WI38 (cell line): ENCODE results near the gene MIS18BP1.

ENCODE experiments used
- H3K4me3 ChIP-seq: 2 replicates; pipeline ENCODE4 v1.5.1; 2011; ENCODE audit warnings: low read depth, mild to moderate bottlenecking, control low read depth, low read length
- TF ChIP-seq, protein P1 (sequence below): IDR thresholded peaks from 2 replicates; pipeline ENCODE4 v1.5.1; 2012; ENCODE audit warnings: low read depth, mild to moderate bottlenecking, control low read depth, low read length

Gene MIS18BP1

DNA sequence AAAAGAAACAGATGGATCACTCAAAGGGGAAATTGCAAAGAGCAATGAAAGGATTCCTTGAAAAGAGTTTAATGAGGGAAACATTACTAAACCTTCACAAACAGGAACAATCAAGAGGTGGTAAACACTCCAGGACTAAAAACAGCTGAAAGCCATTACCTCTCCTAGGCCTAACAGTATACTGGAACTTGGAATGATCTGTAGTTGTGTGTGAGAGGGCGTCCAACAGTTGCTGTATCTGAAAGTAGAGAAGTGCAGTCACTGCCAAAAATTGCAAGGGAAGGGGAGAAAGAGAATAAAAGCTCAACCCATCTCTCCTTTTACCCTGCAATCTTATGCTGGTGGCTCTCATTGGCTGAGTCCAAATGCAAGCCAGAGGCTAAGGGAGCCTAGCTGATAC, 17.0 kb upstream of the MIS18BP1 start:
- TF ChIP-seq, protein P1, sequence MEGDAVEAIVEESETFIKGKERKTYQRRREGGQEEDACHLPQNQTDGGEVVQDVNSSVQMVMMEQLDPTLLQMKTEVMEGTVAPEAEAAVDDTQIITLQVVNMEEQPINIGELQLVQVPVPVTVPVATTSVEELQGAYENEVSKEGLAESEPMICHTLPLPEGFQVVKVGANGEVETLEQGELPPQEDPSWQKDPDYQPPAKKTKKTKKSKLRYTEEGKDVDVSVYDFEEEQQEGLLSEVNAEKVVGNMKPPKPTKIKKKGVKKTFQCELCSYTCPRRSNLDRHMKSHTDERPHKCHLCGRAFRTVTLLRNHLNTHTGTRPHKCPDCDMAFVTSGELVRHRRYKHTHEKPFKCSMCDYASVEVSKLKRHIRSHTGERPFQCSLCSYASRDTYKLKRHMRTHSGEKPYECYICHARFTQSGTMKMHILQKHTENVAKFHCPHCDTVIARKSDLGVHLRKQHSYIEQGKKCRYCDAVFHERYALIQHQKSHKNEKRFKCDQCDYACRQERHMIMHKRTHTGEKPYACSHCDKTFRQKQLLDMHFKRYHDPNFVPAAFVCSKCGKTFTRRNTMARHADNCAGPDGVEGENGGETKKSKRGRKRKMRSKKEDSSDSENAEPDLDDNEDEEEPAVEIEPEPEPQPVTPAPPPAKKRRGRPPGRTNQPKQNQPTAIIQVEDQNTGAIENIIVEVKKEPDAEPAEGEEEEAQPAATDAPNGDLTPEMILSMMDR = no peak
- H3K4me3 ChIP-seq = no peak overlapping the region

DNA sequence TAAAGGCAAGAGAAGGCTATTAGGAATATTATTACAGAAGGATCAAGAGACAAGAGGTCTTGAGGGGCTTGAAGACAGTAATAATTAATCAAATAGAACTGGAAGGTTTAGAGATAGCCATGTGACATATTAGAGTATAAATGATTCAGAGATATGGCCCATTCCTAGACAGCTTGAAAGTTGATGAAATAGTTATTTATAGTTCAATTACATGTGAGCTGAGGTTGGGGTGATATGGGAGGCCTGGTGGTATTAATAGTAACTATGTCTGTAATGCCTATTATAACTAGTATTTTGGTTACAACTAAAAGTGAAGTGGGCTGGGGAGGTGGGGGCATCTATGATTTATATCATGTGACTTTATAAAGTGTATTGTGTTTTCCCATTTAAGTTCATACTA, 14.1 kb upstream of the MIS18BP1 start:
- H3K4me3 ChIP-seq = no peak overlapping the region
- TF ChIP-seq, protein P1 = no peak

DNA sequence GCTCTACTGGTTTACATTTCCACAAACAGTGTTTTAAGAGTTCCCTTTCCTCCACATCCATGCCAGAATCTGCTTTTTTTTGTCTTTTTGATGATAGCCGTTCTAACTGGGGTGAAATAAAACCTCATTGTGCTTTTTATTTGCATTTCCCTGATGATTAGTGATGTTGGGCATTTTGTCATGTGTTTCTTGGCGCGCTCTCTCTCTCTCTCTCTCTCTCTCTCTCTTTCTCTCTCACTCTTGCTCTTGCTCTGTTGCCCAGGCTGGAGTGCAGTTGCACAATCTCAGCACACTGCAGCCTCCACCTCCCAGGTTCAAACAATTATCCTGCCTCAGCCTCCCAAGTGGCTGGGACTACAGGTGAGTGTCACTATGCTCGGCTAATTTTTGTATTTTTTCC, 9.6 kb upstream of the MIS18BP1 start:
- no peak overlapping the region for H3K4me3 ChIP-seq
- TF ChIP-seq, protein P1 = no peak

DNA sequence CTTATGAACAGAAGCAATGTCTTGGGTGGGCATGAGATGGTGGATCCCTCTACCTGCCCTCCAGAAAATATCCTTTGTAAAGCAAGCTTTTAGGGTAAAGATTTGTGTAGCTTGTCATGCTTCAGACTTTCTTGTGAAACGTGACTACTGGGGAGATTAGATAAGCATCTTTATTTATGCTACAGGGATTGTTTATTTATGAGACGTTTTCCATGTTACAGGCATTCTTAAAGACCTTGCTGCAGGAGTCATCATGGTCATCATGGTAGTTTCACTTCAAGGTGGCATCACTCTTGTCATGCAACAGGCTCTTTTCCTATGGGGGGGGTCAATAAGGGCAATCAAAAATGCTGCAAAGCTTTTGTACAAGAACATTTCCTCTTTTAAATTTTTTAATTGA, 8.2 kb upstream of the MIS18BP1 start:
- TF ChIP-seq, protein P1 = no peak
- H3K4me3 ChIP-seq = no peak overlapping the region

DNA sequence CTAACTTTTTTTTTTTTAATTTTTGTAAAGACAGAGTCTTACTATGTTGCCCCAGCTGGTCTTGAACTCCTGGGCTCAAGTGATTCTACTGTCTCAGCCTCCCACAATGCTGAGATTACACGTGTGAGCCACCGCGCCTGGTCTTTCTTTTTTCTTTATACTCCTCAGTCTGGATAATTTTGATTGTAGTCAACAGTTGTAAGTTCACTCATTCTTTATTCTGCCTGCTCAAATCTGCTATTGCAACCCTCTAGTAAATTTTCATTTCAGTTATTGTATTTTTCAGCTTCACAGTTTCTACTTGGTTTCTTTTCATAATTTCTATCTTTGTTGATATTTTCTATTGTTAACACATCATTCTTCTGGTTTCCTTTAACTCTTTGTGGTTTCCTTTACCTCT, 5.8 kb upstream of the MIS18BP1 start:
- TF ChIP-seq, protein P1 = no peak
- no peak overlapping the region for H3K4me3 ChIP-seq

DNA sequence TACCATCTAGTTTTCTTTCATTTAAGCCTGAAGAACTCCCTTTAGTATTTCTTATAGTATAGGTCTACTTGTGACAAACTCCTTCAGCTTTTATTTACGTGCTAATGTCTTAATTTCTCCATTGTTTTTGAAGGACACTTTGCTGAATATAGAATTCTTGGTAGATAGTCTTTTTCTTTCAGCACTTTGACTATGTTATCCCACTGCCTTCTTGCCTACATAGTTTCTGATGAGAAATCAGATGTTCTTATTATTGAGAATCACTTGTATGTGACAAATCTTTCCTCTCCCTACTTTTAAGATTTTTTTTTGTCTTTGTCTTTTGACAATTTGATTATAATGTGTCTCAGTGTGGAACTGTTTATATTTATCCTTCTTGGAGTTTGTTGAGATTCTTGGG, 5.1 kb upstream of the MIS18BP1 start:
- no peak overlapping the region for H3K4me3 ChIP-seq
- TF ChIP-seq, protein P1 = no peak

DNA sequence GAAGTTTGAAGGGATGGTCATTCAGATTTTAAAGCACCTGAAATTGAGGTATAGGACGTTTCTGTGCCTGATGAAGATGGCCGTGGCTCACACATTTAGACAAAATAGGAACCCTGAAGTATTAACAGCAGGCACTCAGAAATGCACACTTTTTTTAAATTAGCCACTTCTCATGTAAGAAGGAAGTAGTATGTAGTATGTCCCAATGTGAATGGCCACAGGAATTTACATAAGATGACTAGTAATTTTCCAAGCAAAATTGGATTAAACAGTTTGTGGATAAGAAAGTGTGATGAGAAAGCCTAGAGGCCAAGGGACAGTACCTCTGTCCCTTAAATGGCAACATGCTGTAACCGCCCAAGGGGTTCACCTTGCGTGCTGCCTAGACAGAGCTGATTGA, 1.8 kb upstream of the MIS18BP1 start:
- H3K4me3 ChIP-seq = no peak overlapping the region
- TF ChIP-seq, protein P1 = no peak
